Gastrocnemius medialis (tissue), 4 donors: ENCODE results near the gene SHKBP1. TPM values are rescaled to one million over a fixed set of nuclear protein-coding genes. Genes with fewer than 3 reads are reported as not detected.

ENCODE experiments used
- ATAC-seq, 2 donors: fragments of 150-250 bp; one replicate each; pipeline ENCODE4 v1.9.1; 2016
- DNase-seq, 2 donors: peaks; one replicate each; pipeline ENCODE4 v3.0.0-alpha.2; 2019
- H3K27ac ChIP-seq, 4 donors: fragments of 200-600 bp; sonication (generic); 1 replicate in 1 of 4; 2 replicates in 3 of 4; pipeline ENCODE4 v1.5.1; 2016 to 2018; ENCODE audit warnings: mild to moderate bottlenecking in 2 of 4, moderate library complexity in 1 of 4
- H3K27me3 ChIP-seq, 3 donors: fragments of 200-600 bp; sonication (generic) in 2 of 3; 1 replicate in 1 of 3; 2 replicates in 2 of 3; pipeline versions ENCODE4 v1.5.1 to v1.6.0; 2016 to 2019; ENCODE audit warnings: mild to moderate bottlenecking in 1 of 3, moderate library complexity in 1 of 3
- H3K36me3 ChIP-seq, 2 donors: fragments of 200-600 bp; sonication (generic) in 1 of 2; one replicate each; pipeline ENCODE4 v1.5.1; 2017 to 2018
- H3K4me1 ChIP-seq, 2 donors: fragments of 200-600 bp; sonication (generic) in 1 of 2; one replicate each; pipeline ENCODE4 v1.5.1; 2016 to 2017; ENCODE audit warnings: mild to moderate bottlenecking in 2 of 2
- H3K4me3 ChIP-seq, 4 donors: fragments of 200-600 bp; sonication (generic) in 3 of 4; 1 replicate in 1 of 4; 2 replicates in 3 of 4; pipeline ENCODE4 v1.5.1; 2016 to 2019; ENCODE audit warnings: mild to moderate bottlenecking in 2 of 4
- H3K9me3 ChIP-seq, 3 donors: fragments of 200-600 bp; sonication (generic) in 2 of 3; 1 replicate in 1 of 3; 2 replicates in 2 of 3; pipeline ENCODE4 v1.5.1; 2016 to 2019
- CTCF ChIP-seq, 5 experiments: fragments of 450-650 bp in 3 of 5; fragments of 200-600 bp in 2 of 5; sonication (generic) in 2 of 5; IDR thresholded peaks in 4 of 5; conservative IDR thresholded peaks in 1 of 5; 1 replicate in 4 of 5; 2 replicates in 1 of 5; pipeline ENCODE4 v1.5.1; 2016 to 2019; ENCODE audit warnings: antibody characterized with exemption in 5 of 5, mild to moderate bottlenecking in 3 of 5, moderate library complexity in 3 of 5
- POLR2A ChIP-seq, 2 donors: fragments of 450-650 bp; IDR thresholded peaks; one replicate each; pipeline ENCODE4 v1.6.1; 2017; ENCODE audit warnings: antibody characterized with exemption in 2 of 2, mild to moderate bottlenecking in 2 of 2, moderate library complexity in 2 of 2
- in situ Hi-C, 4 donors: fragments of 200-750 bp; cut with MboI; loops; one replicate each; pipeline versions ENCODE4 v1.15.0 to v1.8.0; 2017; ENCODE audit warnings: low sequenced_read_pairs in 4 of 4
- intact Hi-C: fragments of 100-400 bp; cut with DNase I; formaldehyde crosslinking; loops from one replicate; pipeline ENCODE4 v1.15.1; 2023; ENCODE audit warnings: low total_unique reads
- total RNA-seq, 4 donors: library from RNA; depleted of rRNA; stranded (reverse); fragments of >200 nt; gene quantifications; one replicate each; pipeline versions ENCODE4 v1.1.0 to v1.2.3, GENCODE V29; 2016

The SHKBP1 gene
- total RNA-seq, 4 donors from 2014 or later = 11.1 to 24.5 (median 23.6) TPM

- TF ChIP-seq CTCF (IDR thresholded peaks at IDR 0.05 in 4 of 5, conservative IDR thresholded peaks at IDR 0.05 in 1 of 5) = no peak
- TF ChIP-seq POLR2A (IDR thresholded peaks at IDR 0.05) = no peak
- intact Hi-C loops (no loop called here), in situ Hi-C loops (loop anchor here in 2 of 4 donors (10.0 kb wide), 1 partner anchor 57 kb away; no protein-coding TSS in a partner anchor)
- Histone ChIP-seq H3K27ac (no peak overlapping the region), H3K9me3 (no peaks in the 10 kb centered on the region), H3K36me3 (no peaks in the 10 kb centered on the region), H3K27me3 (peaks cover 9 to 11% (median 11%) of the 10 kb centered on the region in 3 donors), H3K4me3 (no peak overlapping the region), H3K4me1 (peaks cover 0 to 5% of the 10 kb centered on the region in 2 donors)
- ATAC-seq (peak in 1 of 2 donors; percentile 84), DNase-seq (no peak)
Observed at GRCh38 chr19:40592170-40592569, 15.5 kb downstream of the SHKBP1 start.

GRCh38 chr19:40594255-40594654 is 17.6 kb downstream of the SHKBP1 start:
- DNase-seq (no peak), ATAC-seq (no peak)
- no peak for TF ChIP-seq CTCF (IDR thresholded peaks at IDR 0.05 in 4 of 5, conservative IDR thresholded peaks at IDR 0.05 in 1 of 5)
- TF ChIP-seq POLR2A (IDR thresholded peaks at IDR 0.05) = no peak
- Histone ChIP-seq H3K9me3 (no peaks in the 10 kb centered on the region), H3K36me3 (no peaks in the 10 kb centered on the region), H3K27ac (no peak overlapping the region), H3K4me3 (no peak overlapping the region), H3K27me3 (peaks cover 23 to 29% (median 24%) of the 10 kb centered on the region in 3 donors), H3K4me1 (peaks cover 0 to 13% of the 10 kb centered on the region in 2 donors)
- in situ Hi-C loops = loop anchor here in 2 of 4 donors (10.0 kb wide), 1 partner anchor 59 kb away; no protein-coding TSS in a partner anchor
- intact Hi-C loops = no loop called here

- DNase-seq = no peak
- no peak overlapping the region for H3K4me3 ChIP-seq
- no peaks in the 10 kb centered on the region for H3K36me3 ChIP-seq
- no peak overlapping the region for H3K27ac ChIP-seq
- in situ Hi-C loops = loop anchor here in 2 of 4 donors (10.0 kb wide), 1 partner anchor 60 kb away; no protein-coding TSS in a partner anchor
- TF ChIP-seq CTCF (IDR thresholded peaks at IDR 0.05 in 4 of 5, conservative IDR thresholded peaks at IDR 0.05 in 1 of 5) = no peak
- TF ChIP-seq POLR2A (IDR thresholded peaks at IDR 0.05) = no peak
- peaks cover 23 to 31% (median 26%) of the 10 kb centered on the region in 3 donors for H3K27me3 ChIP-seq
- ATAC-seq = no peak
- intact Hi-C loops = no loop called here
- H3K4me1 ChIP-seq = peaks cover 3 to 13% of the 10 kb centered on the region in 2 donors
- H3K9me3 ChIP-seq = no peaks in the 10 kb centered on the region
Observed at GRCh38 chr19:40594657-40595091, 18.0 kb downstream of the SHKBP1 start.

- no peak for TF ChIP-seq POLR2A (IDR thresholded peaks at IDR 0.05)
- TF ChIP-seq CTCF (IDR thresholded peaks at IDR 0.05 in 4 of 5, conservative IDR thresholded peaks at IDR 0.05 in 1 of 5) = no peak
- Histone ChIP-seq H3K4me3 (peak overlapping the region; percentile 20 to 44 (median 37)), H3K36me3 (no peaks in the 10 kb centered on the region), H3K4me1 (peaks cover 14 to 24% of the 10 kb centered on the region in 2 donors), H3K27ac (no peak overlapping the region), H3K27me3 (peaks cover 36 to 46% (median 37%) of the 10 kb centered on the region in 3 donors), H3K9me3 (no peaks in the 10 kb centered on the region)
- DNase-seq = no peak
- in situ Hi-C loops (loop anchor here in 2 of 4 donors (10.0 kb wide), 1 partner anchor 62 kb away; no protein-coding TSS in a partner anchor), intact Hi-C loops (no loop called here)
- peak in 1 of 2 donors; percentile 41 for ATAC-seq
Observed at GRCh38 chr19:40596608-40597328, 20.1 kb downstream of the SHKBP1 start.
